IMR-90 (cell line): ENCODE data around the gene STIM1.
"Not testable (repeated sequence)": the region's sequence is repeated elsewhere in the genome, so short reads cannot be mapped to it uniquely, and the experiment has no call there.

Source experiments
- CEBPB ChIP-seq: IDR thresholded peaks from 2 replicates; pipeline ENCODE4 v1.6.1; 2012; ENCODE audit warnings: low read depth, low read length, improper control_type of control experiment
- CHD1 ChIP-seq: IDR thresholded peaks from 2 replicates; pipeline ENCODE4 v1.6.1; 2012; ENCODE audit warnings: low read depth, low read length, improper control_type of control experiment
- CTCF ChIP-seq: conservative IDR thresholded peaks from 2 replicates; pipeline ENCODE4 v1.5.1; 2012; ENCODE audit warnings: mild to moderate bottlenecking, low read depth, low read length, improper control_type of control experiment
- MXI1 ChIP-seq: IDR thresholded peaks from 2 replicates; pipeline ENCODE4 v1.6.1; 2012; ENCODE audit warnings: low read depth, mild to moderate bottlenecking, low read length, moderate library complexity, borderline replicate concordance
- NFE2L2 ChIP-seq: fragments of 150-350 bp; IDR thresholded peaks from 2 replicates; pipeline ENCODE4 v1.6.1; 2016; ENCODE audit warnings: low read depth, mild to moderate bottlenecking, low read length
- POLR2A ChIP-seq: IDR thresholded peaks from 2 replicates; pipeline ENCODE4 v1.6.1; 2012; ENCODE audit warnings: mild to moderate bottlenecking, low read depth, low read length
- RAD21 ChIP-seq: IDR thresholded peaks from 2 replicates; pipeline ENCODE4 v1.6.1; 2012; ENCODE audit warnings: low read length, improper control_type of control experiment
- RCOR1 ChIP-seq: IDR thresholded peaks from 2 replicates; pipeline ENCODE4 v1.6.1; 2012; ENCODE audit warnings: mild to moderate bottlenecking, low read length, improper control_type of control experiment; ENCODE audit not compliant: insufficient replicate concordance
- TF ChIP-seq, protein P1 (sequence below): fragments of 150-350 bp; IDR thresholded peaks from 2 replicates; pipeline ENCODE4 v1.6.1; 2016; ENCODE audit warnings: low read depth, mild to moderate bottlenecking, low read length, moderate library complexity, borderline replicate concordance

- TF ChIP-seq RAD21, CTCF, POLR2A, RCOR1, NFE2L2, CHD1, MXI1, CEBPB: not testable (repeated sequence)
- TF ChIP-seq, protein P1, sequence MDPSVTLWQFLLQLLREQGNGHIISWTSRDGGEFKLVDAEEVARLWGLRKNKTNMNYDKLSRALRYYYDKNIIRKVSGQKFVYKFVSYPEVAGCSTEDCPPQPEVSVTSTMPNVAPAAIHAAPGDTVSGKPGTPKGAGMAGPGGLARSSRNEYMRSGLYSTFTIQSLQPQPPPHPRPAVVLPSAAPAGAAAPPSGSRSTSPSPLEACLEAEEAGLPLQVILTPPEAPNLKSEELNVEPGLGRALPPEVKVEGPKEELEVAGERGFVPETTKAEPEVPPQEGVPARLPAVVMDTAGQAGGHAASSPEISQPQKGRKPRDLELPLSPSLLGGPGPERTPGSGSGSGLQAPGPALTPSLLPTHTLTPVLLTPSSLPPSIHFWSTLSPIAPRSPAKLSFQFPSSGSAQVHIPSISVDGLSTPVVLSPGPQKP: not testable (repeated sequence)
Observed at GRCh38 chr11:4053200-4053599, 197.7 kb downstream of the STIM1 start.
